Lower leg skin (tissue), 3 donors: Measurements from ENCODE around the gene ILDR1.

Source experiments
- POLR2A ChIP-seq, 2 donors: fragments of 450-650 bp; IDR thresholded peaks; one replicate each; pipeline ENCODE4 v1.6.1; 2016 to 2017; ENCODE audit warnings: antibody characterized with exemption in 2 of 2, mild to moderate bottlenecking in 1 of 2, moderate library complexity in 1 of 2
- TF ChIP-seq, protein P1 (sequence below), 3 donors: fragments of 450-650 bp; IDR thresholded peaks; one replicate each; pipeline ENCODE4 v1.5.1; 2016; ENCODE audit warnings: antibody characterized with exemption in 3 of 3, mild to moderate bottlenecking in 3 of 3, moderate library complexity in 2 of 3

DNA sequence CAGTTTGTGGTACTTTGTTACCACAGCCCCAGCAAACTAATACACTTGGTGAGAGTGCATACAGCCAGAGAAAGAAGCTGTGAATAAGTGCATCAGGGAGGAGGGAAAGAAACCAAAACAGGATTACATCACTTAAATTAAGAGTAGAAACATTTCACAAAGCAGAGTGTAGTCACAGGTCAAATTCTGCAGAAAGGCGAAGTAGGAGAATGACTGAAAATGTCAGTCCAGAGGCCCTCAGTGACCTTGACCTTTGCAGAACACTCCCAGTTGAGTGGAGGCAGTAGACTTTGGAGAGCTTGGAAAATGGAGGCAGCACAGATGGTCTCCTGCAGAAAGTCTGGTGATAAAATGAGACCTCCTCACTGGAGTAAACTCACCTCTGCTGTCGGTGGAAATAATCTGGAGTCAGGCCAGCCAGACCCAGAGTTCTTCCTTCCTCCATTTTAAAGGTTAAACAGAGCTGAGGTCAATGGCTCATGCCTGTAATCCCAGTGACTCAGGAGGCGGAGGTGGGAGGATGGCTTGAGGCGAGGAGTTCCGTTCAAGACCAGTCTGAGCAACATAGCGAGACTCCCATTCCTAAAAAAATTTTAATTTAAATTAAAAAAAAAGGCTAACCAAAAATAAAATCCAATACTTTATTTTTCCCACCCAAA, 38.1 kb upstream of the ILDR1 start:
- TF ChIP-seq, protein P1, sequence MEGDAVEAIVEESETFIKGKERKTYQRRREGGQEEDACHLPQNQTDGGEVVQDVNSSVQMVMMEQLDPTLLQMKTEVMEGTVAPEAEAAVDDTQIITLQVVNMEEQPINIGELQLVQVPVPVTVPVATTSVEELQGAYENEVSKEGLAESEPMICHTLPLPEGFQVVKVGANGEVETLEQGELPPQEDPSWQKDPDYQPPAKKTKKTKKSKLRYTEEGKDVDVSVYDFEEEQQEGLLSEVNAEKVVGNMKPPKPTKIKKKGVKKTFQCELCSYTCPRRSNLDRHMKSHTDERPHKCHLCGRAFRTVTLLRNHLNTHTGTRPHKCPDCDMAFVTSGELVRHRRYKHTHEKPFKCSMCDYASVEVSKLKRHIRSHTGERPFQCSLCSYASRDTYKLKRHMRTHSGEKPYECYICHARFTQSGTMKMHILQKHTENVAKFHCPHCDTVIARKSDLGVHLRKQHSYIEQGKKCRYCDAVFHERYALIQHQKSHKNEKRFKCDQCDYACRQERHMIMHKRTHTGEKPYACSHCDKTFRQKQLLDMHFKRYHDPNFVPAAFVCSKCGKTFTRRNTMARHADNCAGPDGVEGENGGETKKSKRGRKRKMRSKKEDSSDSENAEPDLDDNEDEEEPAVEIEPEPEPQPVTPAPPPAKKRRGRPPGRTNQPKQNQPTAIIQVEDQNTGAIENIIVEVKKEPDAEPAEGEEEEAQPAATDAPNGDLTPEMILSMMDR (IDR thresholded peaks at IDR 0.05), result no peak
- no peak for TF ChIP-seq POLR2A (IDR thresholded peaks at IDR 0.05)
